Measurements from ENCODE around the gene USP50.

The USP50 gene

DNA sequence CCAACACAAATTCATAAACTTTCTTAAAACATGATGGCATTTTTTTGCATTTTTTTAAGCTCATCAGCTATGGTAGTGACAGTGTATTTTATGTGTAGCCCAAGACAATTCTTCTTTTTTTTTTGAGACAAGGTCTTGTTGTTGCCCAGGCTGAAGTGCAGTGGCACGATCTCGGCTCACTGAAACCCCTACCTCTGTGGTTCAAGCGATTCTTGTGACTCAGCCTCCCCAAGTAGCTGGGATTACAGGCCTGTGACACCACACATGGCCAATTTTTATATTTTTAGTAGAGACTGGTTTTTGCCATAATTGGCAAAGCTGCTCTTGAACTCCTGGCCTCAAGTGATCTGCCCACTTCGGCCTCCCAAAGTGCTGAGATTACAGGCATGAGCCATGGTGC, 17.3 kb upstream of the USP50 start:
- Mint-ChIP-seq H3K36me3 (ENCODE audit: low read depth) (peaks cover 52% of the 10 kb centered on the region), H3K4me1 (no peaks in the 10 kb centered on the region), H3K4me3 (no peak overlapping the region), H3K27me3 (ENCODE audit: low read depth) (no peaks in the 10 kb centered on the region), H3K9me3 (no peaks in the 10 kb centered on the region), H3K27ac (no peak overlapping the region)
- TF ChIP-seq, protein P1, sequence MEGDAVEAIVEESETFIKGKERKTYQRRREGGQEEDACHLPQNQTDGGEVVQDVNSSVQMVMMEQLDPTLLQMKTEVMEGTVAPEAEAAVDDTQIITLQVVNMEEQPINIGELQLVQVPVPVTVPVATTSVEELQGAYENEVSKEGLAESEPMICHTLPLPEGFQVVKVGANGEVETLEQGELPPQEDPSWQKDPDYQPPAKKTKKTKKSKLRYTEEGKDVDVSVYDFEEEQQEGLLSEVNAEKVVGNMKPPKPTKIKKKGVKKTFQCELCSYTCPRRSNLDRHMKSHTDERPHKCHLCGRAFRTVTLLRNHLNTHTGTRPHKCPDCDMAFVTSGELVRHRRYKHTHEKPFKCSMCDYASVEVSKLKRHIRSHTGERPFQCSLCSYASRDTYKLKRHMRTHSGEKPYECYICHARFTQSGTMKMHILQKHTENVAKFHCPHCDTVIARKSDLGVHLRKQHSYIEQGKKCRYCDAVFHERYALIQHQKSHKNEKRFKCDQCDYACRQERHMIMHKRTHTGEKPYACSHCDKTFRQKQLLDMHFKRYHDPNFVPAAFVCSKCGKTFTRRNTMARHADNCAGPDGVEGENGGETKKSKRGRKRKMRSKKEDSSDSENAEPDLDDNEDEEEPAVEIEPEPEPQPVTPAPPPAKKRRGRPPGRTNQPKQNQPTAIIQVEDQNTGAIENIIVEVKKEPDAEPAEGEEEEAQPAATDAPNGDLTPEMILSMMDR (IDR thresholded peaks at IDR 0.05; ENCODE audit: unreplicated experiment in 3 of 3), result no peak

DNA sequence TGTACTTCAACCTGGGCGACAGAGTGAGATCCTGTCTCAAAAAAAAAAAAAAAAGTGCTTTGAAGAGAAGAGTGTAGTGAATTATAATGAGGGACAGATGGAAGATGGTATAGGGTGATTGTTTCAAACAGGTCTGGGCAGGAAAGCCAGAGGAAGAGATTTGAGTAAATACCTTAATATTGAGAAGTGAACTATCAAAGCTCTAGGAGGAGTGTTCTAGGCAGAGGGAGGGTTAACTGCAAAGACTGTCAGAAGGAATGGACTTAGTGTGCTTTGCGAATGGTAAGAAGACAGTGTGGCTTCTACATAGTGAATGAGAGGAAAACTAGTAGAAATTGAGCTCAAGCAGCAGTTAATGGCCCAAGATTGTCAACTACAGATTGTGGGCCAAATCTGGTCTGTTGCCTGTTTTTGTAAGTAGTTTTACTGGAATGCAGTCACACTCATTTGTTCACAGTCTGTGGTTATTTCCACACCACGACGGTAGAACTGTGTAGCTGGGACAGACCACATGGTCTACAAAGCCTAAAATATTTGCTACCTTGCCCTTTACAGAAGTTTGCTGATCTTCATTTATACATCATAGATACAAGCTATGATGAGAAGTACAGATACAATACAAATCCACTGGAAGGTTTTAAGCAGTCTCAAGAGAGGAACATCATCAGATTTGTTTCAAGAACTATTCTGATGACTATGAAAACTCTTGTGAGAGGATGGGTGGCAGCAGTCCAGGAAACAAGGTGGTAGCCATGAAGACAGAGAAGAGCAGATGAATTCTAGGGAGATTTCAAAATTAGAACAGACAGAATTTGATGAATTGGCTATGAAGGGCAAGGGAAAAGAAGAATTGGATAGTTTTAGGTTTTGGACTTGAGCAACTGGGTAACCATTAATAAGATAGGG, 16.5 kb upstream of the USP50 start:
- H3K36me3 Mint-ChIP-seq (ENCODE audit: low read depth), result peaks cover 45% of the 10 kb centered on the region
- TF ChIP-seq, protein P1 (IDR thresholded peaks at IDR 0.05; ENCODE audit: unreplicated experiment in 3 of 3), result no peak
- no peak overlapping the region for H3K27ac Mint-ChIP-seq
- no peaks in the 10 kb centered on the region for H3K27me3 Mint-ChIP-seq (ENCODE audit: low read depth)
- no peak overlapping the region for H3K4me3 Mint-ChIP-seq
- H3K9me3 Mint-ChIP-seq, result no peaks in the 10 kb centered on the region
- H3K4me1 Mint-ChIP-seq, result no peaks in the 10 kb centered on the region

DNA sequence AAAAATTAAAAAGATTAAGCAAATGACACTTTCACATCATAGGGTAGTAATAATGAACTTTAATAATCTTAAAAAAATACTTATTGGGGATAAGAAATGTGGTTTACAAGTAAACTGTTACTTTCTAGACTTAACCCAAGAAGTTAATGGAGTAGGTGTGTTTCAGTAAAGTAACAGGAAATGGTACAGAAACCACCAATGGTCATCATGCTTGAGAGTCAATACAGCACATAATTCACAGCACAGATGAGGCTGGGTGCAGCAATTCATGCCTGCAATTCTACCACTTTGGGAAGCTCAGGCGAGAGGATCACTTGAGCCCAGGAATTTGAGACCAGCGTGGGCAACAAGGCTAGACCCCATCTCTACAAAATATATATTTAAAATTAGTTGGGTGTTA, 11.5 kb upstream of the USP50 start:
- no peaks in the 10 kb centered on the region for H3K9me3 Mint-ChIP-seq
- no peak overlapping the region for H3K4me3 Mint-ChIP-seq
- TF ChIP-seq, protein P1 (IDR thresholded peaks at IDR 0.05; ENCODE audit: unreplicated experiment in 3 of 3), result no peak
- H3K36me3 Mint-ChIP-seq (ENCODE audit: low read depth), result peaks cover 45% of the 10 kb centered on the region
- no peaks in the 10 kb centered on the region for H3K4me1 Mint-ChIP-seq
- H3K27me3 Mint-ChIP-seq (ENCODE audit: low read depth), result no peaks in the 10 kb centered on the region
- no peak overlapping the region for H3K27ac Mint-ChIP-seq

DNA sequence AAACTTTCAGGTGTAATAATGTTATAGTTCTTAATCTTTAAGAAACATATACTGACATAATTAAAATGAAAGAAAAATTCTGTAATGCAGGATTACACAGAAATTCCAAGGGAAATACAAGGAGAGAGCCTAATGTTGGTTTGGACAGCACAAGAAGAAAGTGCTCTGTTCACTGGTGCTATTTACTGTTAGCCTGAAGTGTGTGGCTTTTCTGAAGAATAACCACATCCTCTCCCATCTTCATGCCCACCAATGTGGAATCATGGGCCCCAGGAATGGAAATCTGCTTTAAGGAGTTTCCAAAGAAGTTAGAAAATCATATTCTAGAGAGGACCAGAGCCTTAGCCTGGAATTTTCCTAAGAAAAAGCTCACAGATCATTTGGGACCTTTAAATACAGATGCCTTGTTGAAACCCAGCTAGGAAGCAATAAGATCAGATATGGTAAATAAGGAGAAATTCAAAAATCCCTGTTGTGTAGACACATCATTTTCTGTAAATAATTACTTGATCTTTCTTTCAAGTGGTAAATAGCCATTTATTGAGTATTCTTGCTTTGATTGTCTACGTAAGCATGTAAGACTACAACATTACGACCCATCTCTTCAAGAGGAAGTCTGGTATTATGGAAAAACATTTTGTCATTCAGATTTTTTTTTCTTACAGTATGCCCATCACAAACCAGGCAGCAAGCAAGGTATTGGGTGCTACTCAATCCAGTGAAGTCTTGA, 10.3 kb upstream of the USP50 start:
- Mint-ChIP-seq H3K4me3 (no peak overlapping the region), H3K27ac (no peak overlapping the region), H3K27me3 (ENCODE audit: low read depth) (no peaks in the 10 kb centered on the region), H3K4me1 (no peaks in the 10 kb centered on the region), H3K9me3 (no peaks in the 10 kb centered on the region), H3K36me3 (ENCODE audit: low read depth) (peaks cover 36% of the 10 kb centered on the region)
- TF ChIP-seq, protein P1 (IDR thresholded peaks at IDR 0.05; ENCODE audit: unreplicated experiment in 3 of 3), result no peak

DNA sequence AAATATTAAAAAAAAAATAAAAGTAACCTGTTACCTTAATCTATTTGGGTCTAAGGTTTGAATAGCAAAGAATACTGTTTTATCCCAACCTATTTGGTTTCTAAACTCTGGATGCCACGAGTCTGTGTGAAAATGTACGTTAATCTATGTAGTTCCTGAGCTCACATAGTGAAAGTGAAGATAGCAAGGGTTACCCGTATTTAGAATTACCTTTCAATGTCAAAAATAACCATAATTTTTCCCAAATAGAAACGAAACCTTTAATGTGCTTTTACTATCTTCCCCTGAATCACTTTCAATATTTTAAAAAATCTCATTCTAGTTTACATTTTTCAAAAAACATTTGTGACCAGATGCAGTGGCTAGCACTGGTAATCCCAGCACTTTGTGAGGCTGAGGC, 5.8 kb upstream of the USP50 start:
- Mint-ChIP-seq H3K4me1 (no peaks in the 10 kb centered on the region), H3K4me3 (no peak overlapping the region), H3K27me3 (ENCODE audit: low read depth) (peaks cover under 1% of the 10 kb centered on the region), H3K27ac (no peak overlapping the region), H3K36me3 (ENCODE audit: low read depth) (peaks cover 21% of the 10 kb centered on the region), H3K9me3 (no peaks in the 10 kb centered on the region)
- TF ChIP-seq, protein P1 (IDR thresholded peaks at IDR 0.05; ENCODE audit: unreplicated experiment in 3 of 3), result no peak
